ENCODE data around the gene KRTAP5-9.
"Not testable (repeated sequence)": the region's sequence is repeated elsewhere in the genome, so short reads cannot be mapped to it uniquely, and the experiment has no call there.

KRTAP5-9 gene

DNA sequence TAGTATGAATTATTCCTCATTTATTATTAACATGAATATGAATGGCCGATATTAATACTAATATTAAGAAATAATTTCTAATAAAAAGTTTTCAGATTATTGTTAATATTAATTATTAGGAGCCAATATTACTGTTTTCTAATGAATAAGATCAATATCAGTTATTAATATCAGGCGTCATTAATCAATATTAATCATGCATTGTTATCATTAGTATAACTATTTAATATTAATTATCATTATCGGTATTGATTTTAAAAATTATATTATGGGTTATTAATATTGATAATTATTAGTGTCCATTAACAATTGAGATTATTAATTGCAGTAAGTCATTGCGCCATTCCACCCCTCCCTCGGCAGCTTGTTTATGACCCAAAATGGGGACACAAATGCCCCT, 37.5 kb downstream of the KRTAP5-9 start:
- not testable (repeated sequence) for DNase-seq (ENCODE audit: low read depth)

DNA sequence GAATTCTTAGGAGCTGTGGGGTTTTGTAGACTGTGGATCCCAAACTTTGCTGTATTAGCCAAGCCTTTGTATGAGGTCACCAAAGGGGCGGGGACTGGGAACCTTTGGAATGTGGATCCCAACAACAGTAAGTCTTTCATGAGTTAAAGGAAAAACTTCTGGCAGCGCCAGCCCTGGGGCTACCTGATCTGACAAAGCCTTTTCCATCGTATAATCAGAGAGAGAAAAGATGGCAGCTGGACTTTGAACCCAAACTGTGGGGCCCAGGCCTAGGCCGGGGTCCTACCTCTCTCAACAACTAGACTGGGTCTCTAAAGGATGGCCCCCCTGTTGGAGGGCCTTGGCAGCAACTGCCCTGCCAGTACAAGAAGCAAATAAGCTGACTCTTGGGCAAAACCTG, 40.1 kb downstream of the KRTAP5-9 start:
- not testable (repeated sequence) for DNase-seq (ENCODE audit: low read depth)

DNA sequence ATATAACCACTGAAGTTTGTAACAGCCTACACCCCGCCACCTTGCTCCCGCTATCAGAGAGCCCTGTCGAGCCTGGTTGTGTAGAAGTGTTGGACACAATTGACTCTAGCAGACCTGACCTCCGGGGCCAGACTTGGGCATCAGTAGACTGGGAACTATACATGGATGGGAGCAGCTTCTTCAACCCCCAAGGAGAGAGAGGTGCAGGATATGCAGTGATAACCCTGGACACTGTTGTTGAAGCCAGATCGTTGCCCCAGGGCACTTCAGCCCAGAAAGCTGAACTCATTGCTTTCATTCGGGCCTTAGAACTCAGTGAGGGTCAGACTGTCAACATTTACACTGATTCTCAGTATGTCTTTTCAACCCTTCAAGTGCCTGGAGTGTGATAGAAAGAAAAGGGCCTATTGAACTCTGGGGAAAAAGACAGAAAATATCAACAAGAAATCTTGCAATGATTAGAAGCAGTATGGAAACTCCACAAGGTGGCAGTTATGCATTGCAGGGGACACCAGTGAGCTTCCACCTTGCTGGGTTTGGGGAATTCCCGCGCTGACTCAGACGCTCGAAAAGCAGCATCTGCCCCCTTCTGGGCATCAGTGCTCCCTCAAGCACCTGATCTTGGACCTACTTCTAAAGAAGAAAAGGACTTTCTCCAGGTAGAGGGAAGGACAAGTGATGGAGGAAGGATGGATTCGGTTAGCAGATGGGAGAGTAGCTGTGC, 40.8 kb downstream of the KRTAP5-9 start:
- DNase-seq (ENCODE audit: low read depth): not testable (repeated sequence)

DNA sequence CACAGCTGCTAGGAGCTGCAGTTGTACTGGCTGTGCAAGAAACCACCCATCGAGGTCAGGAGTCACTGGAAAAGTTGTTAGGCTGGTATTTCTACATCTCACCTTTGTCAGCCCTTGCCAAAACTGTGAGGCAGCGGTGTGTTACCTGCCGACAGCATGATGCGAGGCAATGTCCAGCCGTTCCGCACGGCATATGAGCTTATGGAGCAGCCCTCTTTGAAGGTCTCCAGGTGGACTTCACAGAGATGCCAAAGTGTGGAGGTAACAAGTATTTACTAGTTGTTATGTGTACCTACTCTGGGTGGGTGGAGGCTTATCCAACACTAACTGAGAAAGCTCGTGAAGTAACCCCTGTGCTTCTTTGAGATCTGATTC, 41.3 kb downstream of the KRTAP5-9 start:
- not testable (repeated sequence) for DNase-seq (ENCODE audit: low read depth)
